Renal pelvis (tissue), 4 donors: ENCODE data around the gene PEG3. TPM values are rescaled to one million over a fixed set of nuclear protein-coding genes. Genes with fewer than 3 reads are reported as not detected.

ENCODE experiments used
- DNase-seq: peaks from one replicate; pipeline ENCODE4 v3.0.0-alpha.2; 2013
- polyA plus RNA-seq, 3 donors: library from polyadenylated mRNA; unstranded; fragments of 120-200 nt; gene quantifications; one replicate each; pipeline ENCODE4 v1.2.1, GENCODE V29; 2013; ENCODE audit not compliant: insufficient read length in 3 of 3

Gene PEG3
- polyA plus RNA-seq, 3 donors: 64.2 to 78.1 (median 74.9) TPM

- no peak for DNase-seq
These were observed 25.9 kb downstream of the PEG3 start for GRCh38 chr19:56814656-56815055.

- DNase-seq: no peak
These were observed 27.0 kb downstream of the PEG3 start for GRCh38 chr19:56813531-56813930.

GRCh38 chr19:56811480-56811879, 29.0 kb downstream of the PEG3 start:
- DNase-seq: no peak

- DNase-seq: no peak
These were observed 30.3 kb downstream of the PEG3 start for GRCh38 chr19:56810260-56810659.

GRCh38 chr19:56808717-56809392, 31.7 kb downstream of the PEG3 start:
- no peak for DNase-seq

DNA sequence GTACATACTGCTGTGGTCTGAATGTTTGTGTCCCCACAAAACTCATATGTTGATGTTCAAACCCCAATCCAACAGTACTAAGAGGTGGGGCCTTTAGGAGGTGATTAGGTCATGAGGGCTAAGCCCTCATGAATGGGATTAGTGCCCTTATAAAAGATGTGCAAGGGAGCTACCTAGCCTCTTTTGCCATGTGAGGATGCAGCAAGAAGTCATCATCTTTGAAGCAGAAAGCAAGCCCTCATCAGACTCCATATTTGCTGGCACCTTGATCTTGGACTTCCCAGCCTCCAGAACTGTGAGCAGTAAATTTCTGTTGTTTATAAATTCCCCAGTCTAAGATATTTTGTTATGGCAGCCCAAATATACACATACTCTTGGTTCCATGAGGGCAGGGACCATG, 33.9 kb downstream of the PEG3 start:
- no peak for DNase-seq

Other genes with a start within 250 kb of the PEG3 start
- gene ZNF71, start 245.4 kb downstream of the PEG3 start, polyA plus RNA-seq: 10 to 100 TPM in 2 of 3 donors, 1 to 10 TPM in 1; 8.4 to 11.4 (median 10.6) TPM
- 1 to 10 TPM; 1.7 to 2.5 (median 2.1) TPM for gene SMIM17, start 197.6 kb downstream of the PEG3 start, polyA plus RNA-seq
- 1 to 10 TPM; 4.3 to 5.3 (median 4.4) TPM for gene ZNF835, start 169.0 kb downstream of the PEG3 start, polyA plus RNA-seq
- gene ZIM2, start within 50 bp of the PEG3 start, polyA plus RNA-seq: 1 to 10 TPM; 1.5 to 3.7 (median 3.6) TPM